HG02852 (cell line): ENCODE data around the gene HDAC8.
"Not testable (repeated sequence)": the region's sequence is repeated elsewhere in the genome, so short reads cannot be mapped to it uniquely, and the experiment has no call there.

Source experiments
- ATAC-seq: cut with Tn5 transposase; IDR thresholded peaks from one replicate; pipeline ENCODE4 v1.9.1; 2021; ENCODE audit warnings: mild to moderate bottlenecking, moderate library complexity; ENCODE audit not compliant: unreplicated experiment

Gene HDAC8

DNA sequence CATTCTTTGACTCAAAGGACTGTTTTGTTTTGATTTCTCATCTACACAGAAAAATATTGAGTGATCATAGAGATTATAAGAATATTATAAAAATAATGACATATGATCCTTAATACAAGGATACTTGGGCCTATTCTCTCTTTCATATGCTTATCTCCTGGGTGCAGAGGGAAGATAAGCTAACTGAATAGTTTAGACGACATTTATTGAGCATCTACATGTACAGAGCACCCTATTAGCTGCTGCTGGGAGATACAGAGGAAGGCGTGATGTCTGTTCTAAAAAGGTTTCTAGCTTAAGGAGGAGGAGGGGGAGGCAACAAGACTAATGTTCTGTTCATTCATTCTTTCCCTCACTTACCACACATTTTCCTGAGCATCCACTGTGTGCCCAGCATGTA is 106.8 kb downstream of the HDAC8 start:
- ATAC-seq: no peak

DNA sequence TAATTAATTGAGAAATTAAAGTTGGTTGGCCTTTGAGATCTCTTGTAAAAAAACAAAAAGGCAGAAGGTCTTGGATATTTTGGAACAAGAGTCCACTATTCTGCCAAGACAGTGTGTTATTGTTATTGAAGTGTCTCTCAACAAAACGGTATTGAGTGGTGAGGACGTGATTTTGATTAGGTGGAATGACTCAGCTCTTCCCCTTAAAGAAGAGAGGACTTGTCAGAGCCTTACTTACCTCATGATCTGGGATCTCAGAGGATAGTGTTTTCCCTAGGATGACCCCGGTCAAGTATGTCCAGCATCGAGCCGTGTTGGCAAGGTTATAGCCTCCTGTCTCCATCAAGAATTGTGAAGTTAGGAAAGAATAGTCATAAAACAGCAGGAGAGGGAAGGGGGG is 110.9 kb downstream of the HDAC8 start:
- ATAC-seq: no peak

DNA sequence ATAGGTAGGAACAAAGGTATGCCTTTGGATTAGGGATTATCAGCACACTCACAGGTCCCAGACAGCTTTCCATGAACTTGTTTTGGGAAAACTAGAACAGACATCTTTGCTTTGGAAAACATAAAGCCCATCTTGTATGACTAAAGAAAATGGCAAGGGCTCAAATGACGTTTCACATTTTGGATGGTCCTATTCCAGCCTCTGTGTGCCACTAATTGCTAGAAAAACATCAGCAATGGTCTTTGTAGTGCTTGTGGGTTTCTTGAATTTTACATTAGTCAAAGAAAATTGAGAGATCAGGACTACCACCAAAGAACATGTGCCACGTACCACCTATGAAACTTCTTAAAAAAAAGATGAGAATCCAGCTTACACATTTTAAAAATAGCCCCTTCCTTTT is 111.4 kb downstream of the HDAC8 start:
- no peak for ATAC-seq

DNA sequence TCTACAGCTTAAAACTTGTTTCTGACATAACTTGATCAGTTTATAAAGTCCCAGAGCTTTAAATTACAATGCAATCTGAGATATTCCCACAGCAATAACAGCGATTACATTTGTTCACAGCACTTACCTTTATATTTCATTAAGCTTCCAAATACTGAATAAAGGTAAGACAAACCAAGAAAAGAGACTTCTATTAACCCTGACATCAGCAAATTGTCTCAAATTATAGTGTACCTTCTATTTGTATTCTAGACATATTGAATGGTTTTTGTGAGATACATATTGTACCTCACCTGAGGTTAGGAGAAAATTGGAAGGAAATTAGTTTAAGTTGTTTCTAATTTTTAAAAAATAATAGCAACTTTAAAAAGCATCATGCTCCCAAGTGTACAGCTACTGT is 111.9 kb downstream of the HDAC8 start:
- ATAC-seq: no peak

DNA sequence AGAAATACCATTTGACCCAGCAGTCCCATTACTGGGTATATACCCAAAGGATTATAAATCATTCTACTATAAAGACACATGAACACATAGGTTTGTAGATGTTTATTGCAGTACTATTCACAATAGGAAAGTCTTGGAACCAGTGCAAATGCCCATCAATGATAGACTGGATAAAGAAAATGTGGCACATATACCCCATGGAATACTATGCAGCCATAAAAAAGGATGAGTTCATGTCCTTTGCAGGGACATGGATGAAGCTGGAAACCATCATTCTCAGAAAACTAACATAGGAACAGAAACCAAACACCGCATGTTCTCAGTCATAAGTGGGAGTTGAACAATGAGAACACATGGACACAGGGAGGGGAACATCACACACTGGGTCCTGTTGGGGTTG is 123.6 kb downstream of the HDAC8 start:
- ATAC-seq: not testable (repeated sequence)

DNA sequence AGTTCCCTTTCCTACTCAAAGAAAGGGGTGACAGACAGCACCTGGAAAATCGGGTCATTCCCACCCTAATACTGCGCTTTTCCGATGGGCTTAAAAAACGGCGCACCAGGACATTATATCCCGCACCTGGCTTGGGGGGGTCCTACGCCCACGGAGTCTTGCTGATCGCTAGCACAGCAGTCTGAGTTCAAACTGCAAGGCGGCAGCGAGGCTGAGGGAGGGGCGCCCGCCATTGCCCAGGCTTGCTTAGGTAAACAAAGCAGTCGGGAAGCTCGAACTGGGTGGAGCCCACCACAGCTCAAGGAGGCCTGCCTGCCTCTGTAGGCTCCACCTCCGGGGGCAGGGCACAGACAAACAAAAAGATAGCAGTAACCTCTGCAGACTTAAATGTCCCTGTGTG is 131.9 kb downstream of the HDAC8 start:
- ATAC-seq: not testable (repeated sequence)

DNA sequence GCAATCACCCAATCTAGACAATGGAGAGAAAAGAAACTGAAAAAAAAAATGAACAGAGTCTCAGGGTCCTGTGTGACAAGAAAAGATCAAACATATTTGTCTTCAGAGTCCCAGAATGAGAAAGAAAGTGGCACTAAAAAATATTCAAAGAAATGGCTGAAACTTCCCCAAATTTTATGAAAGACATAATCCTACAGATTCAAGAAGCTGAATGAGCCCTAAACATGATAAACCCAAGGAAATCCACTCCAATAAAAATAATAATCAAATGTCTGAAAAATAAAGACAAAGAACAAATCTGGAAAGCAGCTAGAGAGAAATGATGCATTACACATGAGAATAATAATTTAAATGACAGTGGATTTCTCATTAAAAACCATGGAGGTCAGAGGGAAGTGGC is 136.6 kb downstream of the HDAC8 start:
- ATAC-seq: no peak

DNA sequence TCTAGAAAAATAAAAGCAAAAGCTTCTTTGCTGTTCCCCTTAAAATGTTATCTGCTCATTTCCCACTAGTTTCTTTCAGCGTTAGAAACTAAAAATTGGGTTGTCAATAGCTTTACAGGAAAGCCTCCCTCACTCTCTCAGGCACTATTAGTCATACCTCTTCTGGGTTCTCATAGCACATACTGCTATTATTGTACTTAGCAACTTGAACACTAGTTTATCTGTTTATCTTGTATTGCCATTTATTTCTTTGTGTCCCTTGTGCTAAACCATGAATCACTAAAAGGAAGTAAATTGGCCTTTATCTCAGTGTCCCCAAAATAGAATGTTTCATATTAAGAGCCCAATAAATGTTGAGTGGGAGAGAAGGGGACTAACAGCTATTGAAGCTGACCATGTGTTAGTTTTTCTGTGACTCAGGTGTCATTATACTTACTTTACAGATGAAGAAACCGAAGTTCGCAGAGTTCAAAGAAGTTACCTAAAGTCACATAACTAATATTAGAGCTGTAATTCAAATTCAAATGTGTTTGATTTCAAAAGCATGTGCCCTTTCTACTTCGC is 142.2 kb downstream of the HDAC8 start:
- ATAC-seq: no peak

DNA sequence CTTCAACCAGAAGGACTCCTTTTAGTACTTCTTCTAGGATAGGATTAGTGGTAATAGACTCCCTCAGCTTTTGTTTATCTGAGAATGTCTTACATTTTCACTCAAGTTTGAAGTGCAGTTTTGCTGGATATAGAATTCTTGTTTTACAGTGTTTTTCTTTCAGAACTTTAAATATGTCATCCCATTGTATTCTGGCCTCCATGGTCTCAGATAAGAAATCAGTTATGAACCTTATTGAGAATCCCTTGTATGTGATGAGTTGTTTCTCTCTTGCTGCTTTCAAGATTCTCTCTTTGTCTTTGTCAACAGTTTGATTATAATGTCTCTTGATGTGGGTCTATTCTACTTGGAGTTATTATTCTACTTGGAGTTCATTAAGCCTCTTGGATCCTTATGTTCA is 150.8 kb downstream of the HDAC8 start:
- no peak for ATAC-seq

DNA sequence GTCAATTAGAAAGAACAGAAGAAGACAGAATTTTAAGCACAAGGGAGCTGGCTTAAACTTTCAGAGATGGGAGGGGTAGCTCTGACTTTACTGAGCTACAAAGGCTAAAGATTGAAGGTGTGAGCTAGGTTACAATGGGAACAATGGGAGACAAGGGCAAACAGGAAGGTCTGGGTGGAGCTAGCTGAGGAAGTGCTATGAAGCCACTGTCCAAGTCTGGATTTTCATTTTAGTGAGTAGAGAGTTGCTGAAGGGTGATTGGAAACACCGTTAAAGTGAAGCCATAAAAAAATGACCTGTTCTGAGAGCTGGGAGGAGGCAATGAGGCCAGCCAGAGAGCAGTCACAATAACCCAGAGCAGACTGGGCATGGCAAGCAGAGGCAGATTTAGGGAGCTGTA is 162.7 kb downstream of the HDAC8 start:
- no peak for ATAC-seq

DNA sequence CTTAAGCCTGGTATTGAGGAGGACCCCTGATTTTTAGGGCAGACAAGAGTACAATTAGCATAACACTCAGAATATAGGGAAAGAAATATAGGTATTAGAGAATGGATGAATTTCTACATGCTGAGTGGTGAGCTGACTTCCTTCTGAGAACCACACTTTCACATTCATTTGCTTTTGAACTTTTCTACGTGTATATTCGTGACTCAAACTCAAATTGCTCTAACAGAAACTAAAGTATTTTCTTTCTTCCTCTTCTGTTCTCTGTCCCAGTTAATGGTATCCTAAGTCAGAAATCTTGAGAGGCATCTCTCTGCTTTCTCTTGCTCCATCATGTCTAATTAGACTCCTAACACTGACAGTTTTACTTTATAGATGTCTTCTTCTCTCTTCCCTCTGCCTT is 163.8 kb downstream of the HDAC8 start:
- ATAC-seq: peak; percentile 78

DNA sequence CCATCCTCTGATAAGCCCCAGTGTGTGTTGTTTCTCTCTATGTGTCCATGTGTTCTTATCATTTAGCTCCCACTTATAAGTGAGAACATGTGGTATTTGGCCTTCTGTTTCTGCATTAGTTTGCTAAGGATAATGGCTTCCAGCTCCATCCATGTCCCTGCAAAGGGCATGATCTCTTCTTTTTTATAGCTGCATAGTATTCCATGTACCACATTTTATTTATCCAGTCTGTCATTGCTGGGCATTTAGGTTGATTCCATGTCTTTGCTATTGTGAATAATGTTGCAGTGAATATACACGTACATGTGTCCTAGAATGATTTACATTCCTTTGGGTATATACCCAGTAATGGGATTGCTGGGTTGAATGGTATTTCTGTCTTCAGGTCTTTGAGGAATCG is 167.5 kb downstream of the HDAC8 start:
- ATAC-seq: not testable (repeated sequence)

DNA sequence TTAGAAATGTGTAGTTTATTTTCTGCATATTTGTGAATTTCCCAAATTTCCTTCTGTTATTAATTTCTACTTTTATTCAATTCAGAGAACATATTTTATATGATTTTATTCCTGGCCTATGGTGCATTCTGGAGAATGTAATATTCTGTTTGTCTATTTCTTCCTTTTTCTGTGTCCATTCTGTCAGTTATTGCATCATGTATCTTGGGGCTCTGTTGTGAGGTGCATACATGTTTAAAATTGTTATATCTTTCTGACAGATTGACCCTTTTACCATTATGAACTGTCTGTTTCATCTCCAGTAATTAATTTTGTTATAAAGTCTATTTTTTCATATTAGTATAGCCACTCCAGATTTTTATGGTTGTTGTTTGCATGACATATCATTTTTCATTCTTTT is 170.0 kb downstream of the HDAC8 start:
- ATAC-seq: no peak

DNA sequence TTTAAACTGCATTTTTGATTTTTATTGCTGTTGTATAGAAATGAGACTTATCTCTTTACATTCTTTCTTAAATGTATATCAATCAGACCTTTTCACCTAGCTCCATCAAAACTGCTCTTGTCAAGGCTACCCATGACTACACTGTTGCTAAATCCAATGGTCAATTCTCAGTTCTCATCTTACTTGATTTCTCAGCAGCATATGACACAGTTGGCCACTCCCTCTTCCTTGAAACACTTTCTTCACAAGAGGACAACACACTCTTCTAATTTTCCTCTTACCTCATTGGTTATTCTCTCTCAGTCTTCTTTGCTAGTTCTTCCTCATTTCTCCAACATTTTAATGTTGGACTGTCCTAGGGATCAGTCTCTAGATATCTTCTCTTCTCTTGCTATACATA is 172.8 kb downstream of the HDAC8 start:
- no peak for ATAC-seq

DNA sequence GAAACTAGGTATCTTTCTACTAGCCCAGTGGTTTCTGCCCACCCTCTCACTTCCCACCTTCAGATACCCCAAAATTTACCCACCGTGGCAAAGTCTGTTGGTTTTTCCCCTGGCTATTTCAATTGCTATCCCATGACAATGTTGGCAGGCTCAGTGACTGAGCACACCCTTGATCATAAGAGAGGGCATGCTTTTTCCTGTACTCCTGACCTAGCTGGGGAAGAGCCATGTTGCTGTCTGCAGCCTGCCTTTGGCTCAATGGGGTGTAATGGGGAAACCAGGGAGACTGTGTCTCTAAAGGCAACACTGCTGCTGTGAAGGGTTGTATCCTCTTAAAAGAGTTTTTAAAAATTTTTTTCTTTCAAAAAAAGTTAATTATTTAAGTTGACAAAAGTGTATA is 176.5 kb downstream of the HDAC8 start:
- ATAC-seq: no peak

DNA sequence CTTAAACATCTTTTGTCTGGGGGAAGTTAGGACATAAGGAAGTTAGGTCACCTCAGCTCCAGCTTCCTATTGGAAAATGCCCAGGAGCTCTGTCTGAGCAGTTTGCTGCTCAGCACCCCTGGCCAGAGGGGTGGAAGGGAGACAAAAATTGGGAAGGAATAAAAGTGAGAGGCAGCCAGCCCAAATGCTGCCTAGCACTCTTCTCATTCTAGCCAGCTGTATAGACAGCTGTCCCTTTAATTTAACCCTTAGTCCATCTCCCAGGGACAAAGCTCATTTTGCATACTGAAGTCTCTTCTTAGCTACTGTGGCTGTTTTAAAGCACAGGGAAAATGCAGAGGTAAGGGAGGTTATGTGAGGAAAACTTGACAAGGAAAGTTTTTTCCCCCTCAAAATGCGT is 177.4 kb downstream of the HDAC8 start:
- ATAC-seq: no peak

DNA sequence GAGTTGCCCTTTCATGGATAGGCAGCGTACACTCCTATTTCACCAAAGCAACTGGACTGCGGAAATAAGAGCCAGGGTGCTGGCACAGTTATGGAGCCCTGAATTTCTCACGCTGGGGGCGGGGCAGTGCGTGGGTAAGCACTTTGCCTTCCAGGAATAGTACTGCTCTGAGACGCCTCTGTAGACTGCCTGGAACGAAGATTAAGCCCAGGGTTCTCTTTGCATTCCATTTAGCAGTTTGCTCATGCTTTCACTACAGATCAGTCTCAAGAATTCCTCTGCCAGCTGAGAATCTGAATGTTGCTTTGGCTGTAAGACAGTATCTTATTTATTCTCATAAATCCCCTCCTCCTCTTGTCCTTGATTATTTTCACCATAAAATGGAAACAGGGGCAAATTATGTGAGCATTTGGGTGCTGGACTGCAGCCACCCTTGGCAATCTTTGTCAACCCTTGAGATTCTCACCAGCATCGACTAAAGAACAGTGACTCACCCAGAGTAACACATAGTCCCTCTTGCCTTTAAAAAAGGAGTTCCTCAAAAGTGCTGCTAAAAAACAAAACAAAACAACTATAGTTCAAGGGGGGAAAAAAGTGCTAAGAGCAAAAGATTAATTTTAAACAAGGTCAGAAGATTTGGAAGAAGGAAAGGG is 178.0 kb downstream of the HDAC8 start:
- ATAC-seq: no peak

DNA sequence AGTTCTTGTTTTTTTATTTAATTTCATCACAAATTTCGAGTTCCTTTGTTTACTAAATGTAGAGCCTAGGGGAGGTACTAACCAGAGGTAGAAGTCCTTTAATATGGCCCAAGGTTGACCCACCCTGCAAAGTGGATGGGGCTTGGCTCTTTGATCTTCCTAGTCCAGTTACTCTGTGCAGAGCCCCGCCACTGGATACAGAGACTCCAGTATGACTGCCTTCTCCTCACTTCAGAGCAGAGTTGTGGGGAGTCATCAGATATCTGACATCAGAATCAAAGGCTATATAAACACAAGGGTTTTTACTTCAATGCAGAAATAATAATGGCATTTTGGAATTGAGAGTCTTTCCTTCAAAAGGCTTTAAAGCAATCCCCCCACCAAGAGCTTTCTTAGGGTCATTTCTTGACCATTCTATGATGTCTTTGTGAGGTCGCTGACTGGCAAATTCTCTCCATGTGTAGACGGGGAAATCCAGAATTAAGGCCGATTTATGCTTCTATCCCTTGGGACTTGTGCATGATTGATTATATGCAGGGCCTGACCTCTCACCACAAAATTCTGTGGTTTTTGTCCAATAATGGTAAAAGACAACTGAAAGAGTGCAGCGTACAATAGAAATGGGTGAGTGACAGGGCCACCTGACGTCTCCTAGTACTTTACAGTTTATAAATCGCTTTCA is 178.7 kb downstream of the HDAC8 start:
- no peak for ATAC-seq

DNA sequence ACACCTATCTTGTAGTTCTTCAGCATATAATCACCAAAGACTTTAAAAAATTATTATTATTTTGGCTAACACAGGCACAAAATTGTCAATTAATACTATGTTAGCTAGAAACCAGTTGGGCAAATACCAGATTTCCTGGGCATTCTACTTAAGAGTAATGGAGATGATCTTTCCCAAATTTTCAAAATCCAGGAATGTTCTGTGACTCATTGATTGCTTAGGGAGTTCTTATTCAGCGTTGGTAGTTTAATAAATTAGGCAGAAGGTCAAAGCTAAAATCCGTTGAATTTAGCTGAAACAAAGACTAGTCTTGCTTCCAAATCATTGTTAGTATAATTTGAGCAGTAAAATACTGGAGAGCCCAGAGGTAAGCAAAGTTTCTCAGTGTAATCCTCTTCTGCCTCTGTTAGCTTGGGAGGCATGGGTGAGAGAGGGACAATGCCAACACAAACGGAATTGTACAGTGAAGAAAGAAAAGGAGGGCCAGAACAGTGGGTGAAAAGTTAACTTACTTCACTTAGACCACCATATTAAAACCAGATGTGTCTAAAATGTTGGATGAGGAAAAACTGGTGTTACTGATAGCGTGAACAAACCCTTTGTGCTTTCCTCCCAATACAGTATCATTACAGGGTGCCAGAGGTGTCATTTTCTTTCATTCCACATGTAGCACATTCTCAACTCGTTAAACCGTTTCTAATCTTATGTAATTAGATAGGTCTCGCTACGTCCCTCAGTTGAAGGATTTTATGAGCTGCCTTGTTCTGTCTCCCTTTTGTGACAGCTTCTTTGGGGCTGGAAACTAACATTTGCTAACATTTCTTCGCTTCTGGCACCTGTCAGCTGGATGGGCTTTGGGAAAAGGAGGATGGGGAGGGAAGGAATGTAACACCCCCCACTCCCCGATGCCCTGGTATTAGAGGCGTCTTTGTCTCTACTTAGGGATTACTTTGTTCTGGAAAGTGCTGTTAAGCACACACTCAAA is 179.5 kb downstream of the HDAC8 start:
- no peak for ATAC-seq

DNA sequence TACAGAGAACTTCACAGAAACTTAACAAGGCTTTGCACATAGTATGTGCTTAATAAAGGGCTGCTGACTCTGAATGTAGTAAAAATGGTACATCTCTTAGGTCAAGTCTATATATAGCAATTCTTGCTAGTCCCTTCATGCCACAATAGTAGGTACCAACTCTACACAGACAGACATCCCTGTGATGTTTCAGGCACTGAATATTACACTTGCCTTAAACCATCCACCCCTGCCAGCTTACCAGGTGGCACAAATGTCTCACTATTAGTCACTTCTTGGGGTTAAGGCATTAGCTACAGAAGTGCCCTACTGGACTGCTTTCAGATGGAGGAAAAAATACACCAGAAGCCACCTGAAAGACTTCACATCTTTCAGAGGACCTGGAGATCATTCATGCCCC is 180.6 kb downstream of the HDAC8 start:
- no peak for ATAC-seq

DNA sequence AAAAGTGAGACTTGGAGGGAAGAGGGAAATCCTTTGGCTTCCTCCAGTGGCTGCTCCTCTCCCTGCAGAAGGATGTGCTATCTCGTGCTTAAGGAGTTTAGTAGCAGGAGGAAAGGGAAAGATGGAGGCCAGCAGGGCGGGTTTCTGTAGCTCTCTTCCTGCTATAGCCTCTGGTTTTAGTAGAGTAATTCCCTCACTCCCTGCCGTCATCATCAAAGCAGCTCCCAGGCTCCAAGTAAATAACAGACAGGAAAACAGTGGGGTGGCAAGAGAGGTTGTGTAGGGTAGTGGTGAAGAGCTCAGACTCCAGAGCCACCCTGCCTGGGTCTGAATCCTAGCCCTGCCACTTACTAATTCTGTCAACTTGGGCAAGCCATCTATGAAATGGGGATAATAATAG is 185.4 kb downstream of the HDAC8 start:
- ATAC-seq: no peak
